HepG2 (cell line): ENCODE data around the gene NEK7. TPM values are rescaled to one million over a fixed set of nuclear protein-coding genes. Genes with fewer than 3 reads are reported as not detected.

Experiments used
- ATF4 ChIP-seq, 2 experiments: fragments of 450-650 bp in 1 of 2; sonication (generic) in 1 of 2; formaldehyde crosslinking; IDR thresholded peaks; 2 replicates each; pipeline versions ENCODE4 v1.5.0 to v1.8.0; 2020 to 2022; ENCODE audit warnings: mild to moderate bottlenecking in 1 of 2, missing genetic modification reagents in 1 of 2
- CCDC6 ChIP-seq: sonication (generic); formaldehyde crosslinking; IDR thresholded peaks from 2 replicates; pipeline ENCODE4 v1.8.1; 2022; ENCODE audit warnings: mild to moderate bottlenecking, missing genetic modification reagents, moderate library complexity
- HDAC2 ChIP-seq: sonication (generic); formaldehyde crosslinking; IDR thresholded peaks from 2 replicates; pipeline ENCODE4 v1.4.0; 2020; ENCODE audit warnings: missing genetic modification reagents
- HMG20A ChIP-seq: IDR thresholded peaks from 2 replicates; pipeline ENCODE4 v1.6.1; 2016; ENCODE audit warnings: borderline replicate concordance
- JUN ChIP-seq: sonication (generic); formaldehyde crosslinking; IDR thresholded peaks from 2 replicates; pipeline ENCODE4 v1.4.0; 2020; ENCODE audit warnings: mild to moderate bottlenecking, missing genetic modification reagents
- KAT8 ChIP-seq: IDR thresholded peaks from 2 replicates; pipeline ENCODE4 v1.6.1; 2016; ENCODE audit warnings: missing genetic modification reagents, missing compliant biosample characterization
- KLF16 ChIP-seq, 2 experiments: sonication (generic) in 1 of 2; formaldehyde crosslinking in 1 of 2; IDR thresholded peaks; 2 replicates each; pipeline versions ENCODE4 v1.6.1 to v1.8.0; 2016 to 2023; ENCODE audit warnings: missing genetic modification reagents in 2 of 2, missing compliant biosample characterization in 1 of 2
- MED13 ChIP-seq: sonication (generic); formaldehyde crosslinking; IDR thresholded peaks from 2 replicates; pipeline ENCODE4 v1.5.0; 2020; ENCODE audit warnings: missing genetic modification reagents
- NCOA2 ChIP-seq: sonication (generic); formaldehyde crosslinking; IDR thresholded peaks from 2 replicates; pipeline ENCODE4 v1.8.0; 2022; ENCODE audit warnings: inconsistent platforms
- PHF8 ChIP-seq: sonication (generic); formaldehyde crosslinking; IDR thresholded peaks from 2 replicates; pipeline ENCODE4 v1.5.0; 2020; ENCODE audit warnings: missing genetic modification reagents
- SCMH1 ChIP-seq: sonication (generic); formaldehyde crosslinking; IDR thresholded peaks from 2 replicates; pipeline ENCODE4 v1.9.0; 2021; ENCODE audit warnings: missing genetic modification reagents, mild to moderate bottlenecking, borderline replicate concordance
- SIX1 ChIP-seq: sonication (generic); formaldehyde crosslinking; IDR thresholded peaks from 2 replicates; pipeline ENCODE4 v1.4.0; 2020; ENCODE audit warnings: missing genetic modification reagents, borderline replicate concordance
- TARDBP ChIP-seq: sonication (generic); formaldehyde crosslinking; IDR thresholded peaks from 2 replicates; pipeline ENCODE4 v1.8.0; 2022; ENCODE audit warnings: mild to moderate bottlenecking, missing genetic modification reagents
- TCF7L2 ChIP-seq: IDR thresholded peaks from 2 replicates; pipeline ENCODE4 v1.6.1; 2011; ENCODE audit warnings: mild to moderate bottlenecking, low read depth, low read length, moderate library complexity
- ZC3H13 ChIP-seq: sonication (generic); formaldehyde crosslinking; IDR thresholded peaks from 2 replicates; pipeline ENCODE4 v1.8.1; 2023; ENCODE audit warnings: mild to moderate bottlenecking, missing genetic modification reagents, moderate library complexity
- ZFAT ChIP-seq: sonication (generic); formaldehyde crosslinking; conservative IDR thresholded peaks from 2 replicates; pipeline ENCODE4 v1.8.1; 2023; ENCODE audit warnings: missing genetic modification reagents, inconsistent platforms
- ZMYM3 ChIP-seq: sonication (generic); formaldehyde crosslinking; IDR thresholded peaks from 2 replicates; pipeline ENCODE4 v1.5.1; 2020; ENCODE audit warnings: mild to moderate bottlenecking, missing genetic modification reagents
- ZNF121 ChIP-seq: sonication (generic); formaldehyde crosslinking; IDR thresholded peaks from 2 replicates; pipeline ENCODE4 v1.5.0; 2020; ENCODE audit warnings: mild to moderate bottlenecking, missing genetic modification reagents
- ZNF17 ChIP-seq: sonication (generic); formaldehyde crosslinking; IDR thresholded peaks from 2 replicates; pipeline ENCODE4 v1.5.0; 2020; ENCODE audit warnings: mild to moderate bottlenecking, missing genetic modification reagents
- ZNF343 ChIP-seq: sonication (generic); formaldehyde crosslinking; IDR thresholded peaks from 2 replicates; pipeline ENCODE4 v1.4.0; 2020; ENCODE audit warnings: mild to moderate bottlenecking, missing genetic modification reagents
- ZNF781 ChIP-seq: sonication (generic); formaldehyde crosslinking; IDR thresholded peaks from 2 replicates; pipeline ENCODE4 v1.5.1; 2020; ENCODE audit warnings: borderline replicate concordance, mild to moderate bottlenecking, missing genetic modification reagents; ENCODE audit errors: not compliant biosample characterization
- polyA plus RNA-seq, 8 experiments: library from polyadenylated mRNA; depleted of rRNA in 3 of 8; stranded (reverse) in 7 of 8; unstranded in 1 of 8; fragments of >200 nt; fragmentation: Illumina TruSeq in 4 of 8; extraction: Trizol in 4 of 8; gene quantifications; 2 replicates each; pipeline versions ENCODE4 v1.2.1 to v1.2.3, GENCODE V29; 2011 to 2016; ENCODE audit warnings: low read depth in 4 of 8, missing spikeins in 1 of 8, mixed read lengths in 1 of 8; ENCODE audit not compliant: insufficient read depth in 1 of 8
- total RNA-seq, 5 experiments: library from RNA; depleted of rRNA; stranded (reverse); fragments of >200 nt; fragmentation: Illumina TruSeq; extraction: Trizol; gene quantifications; 2 replicates each; pipeline ENCODE4 v1.2.3, GENCODE V29; 2016; ENCODE audit warnings: low read depth in 1 of 5
- TF ChIP-seq, protein P1 (sequence below): sonication (generic); formaldehyde crosslinking; IDR thresholded peaks from 2 replicates; pipeline ENCODE4 v1.9.0; 2021; ENCODE audit warnings: missing genetic modification reagents, borderline replicate concordance
- TF ChIP-seq, protein P2 (sequence below): sonication (generic); formaldehyde crosslinking; IDR thresholded peaks from 2 replicates; pipeline ENCODE4 v1.5.1; 2020; ENCODE audit warnings: missing genetic modification reagents, mild to moderate bottlenecking, borderline replicate concordance
- TF ChIP-seq, protein P3 (sequence below): sonication (generic); formaldehyde crosslinking; IDR thresholded peaks from 2 replicates; pipeline ENCODE4 v1.4.0; 2020; ENCODE audit warnings: missing genetic modification reagents
- TF ChIP-seq, protein P4 (sequence below): sonication (generic); formaldehyde crosslinking; IDR thresholded peaks from 2 replicates; pipeline ENCODE4 v1.8.1; 2023; ENCODE audit warnings: mild to moderate bottlenecking, missing genetic modification reagents, borderline replicate concordance

The NEK7 gene
- total and polyA plus RNA-seq, 2 of the 13 experiments (the other 11 are each of a cell fraction or from before 2014, with no cell fraction given) = 18.1 to 19.2 TPM

- TF ChIP-seq, protein P1, sequence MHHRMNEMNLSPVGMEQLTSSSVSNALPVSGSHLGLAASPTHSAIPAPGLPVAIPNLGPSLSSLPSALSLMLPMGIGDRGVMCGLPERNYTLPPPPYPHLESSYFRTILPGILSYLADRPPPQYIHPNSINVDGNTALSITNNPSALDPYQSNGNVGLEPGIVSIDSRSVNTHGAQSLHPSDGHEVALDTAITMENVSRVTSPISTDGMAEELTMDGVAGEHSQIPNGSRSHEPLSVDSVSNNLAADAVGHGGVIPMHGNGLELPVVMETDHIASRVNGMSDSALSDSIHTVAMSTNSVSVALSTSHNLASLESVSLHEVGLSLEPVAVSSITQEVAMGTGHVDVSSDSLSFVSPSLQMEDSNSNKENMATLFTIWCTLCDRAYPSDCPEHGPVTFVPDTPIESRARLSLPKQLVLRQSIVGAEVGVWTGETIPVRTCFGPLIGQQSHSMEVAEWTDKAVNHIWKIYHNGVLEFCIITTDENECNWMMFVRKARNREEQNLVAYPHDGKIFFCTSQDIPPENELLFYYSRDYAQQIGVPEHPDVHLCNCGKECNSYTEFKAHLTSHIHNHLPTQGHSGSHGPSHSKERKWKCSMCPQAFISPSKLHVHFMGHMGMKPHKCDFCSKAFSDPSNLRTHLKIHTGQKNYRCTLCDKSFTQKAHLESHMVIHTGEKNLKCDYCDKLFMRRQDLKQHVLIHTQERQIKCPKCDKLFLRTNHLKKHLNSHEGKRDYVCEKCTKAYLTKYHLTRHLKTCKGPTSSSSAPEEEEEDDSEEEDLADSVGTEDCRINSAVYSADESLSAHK (CRISPR knock-in tag) = no peak
- TF ChIP-seq JUN (CRISPR knock-in tag) (no peak), ZFAT (CRISPR knock-in tag) (no peak), TCF7L2 (no peak), TARDBP (CRISPR knock-in tag) (0 out of 2 replicates have a peak, but pooled peaks have one; percentile 47), PHF8 (CRISPR knock-in tag) (no peak), ZNF343 (CRISPR knock-in tag) (no peak), SIX1 (CRISPR knock-in tag) (no peak), HMG20A (peak; percentile 66; the same call in 1 of the 2 replicates), ZC3H13 (CRISPR knock-in tag) (no peak), ZNF781 (CRISPR knock-in tag) (no peak), CCDC6 (CRISPR knock-in tag) (no peak), NCOA2 (CRISPR knock-in tag) (peak; percentile 65), KAT8 (CRISPR knock-in tag) (peak; percentile 38; the same call in 1 of the 2 replicates), ZMYM3 (no peak), SCMH1 (CRISPR knock-in tag) (no peak), ZNF121 (CRISPR knock-in tag) (no peak), MED13 (CRISPR knock-in tag) (no peak), ZNF17 (CRISPR knock-in tag) (no peak), KLF16 (CRISPR knock-in tag; IDR thresholded peaks at IDR 0.05) (0 out of 4 replicates have a peak, but pooled peaks of 1 of the 2 experiments have one; percentile 33), HDAC2 (CRISPR knock-in tag) (peak; percentile 38; the same call in 1 of the 2 replicates), ATF4 (CRISPR knock-in tag; IDR thresholded peaks at IDR 0.05) (no peak)
- TF ChIP-seq, protein P2, sequence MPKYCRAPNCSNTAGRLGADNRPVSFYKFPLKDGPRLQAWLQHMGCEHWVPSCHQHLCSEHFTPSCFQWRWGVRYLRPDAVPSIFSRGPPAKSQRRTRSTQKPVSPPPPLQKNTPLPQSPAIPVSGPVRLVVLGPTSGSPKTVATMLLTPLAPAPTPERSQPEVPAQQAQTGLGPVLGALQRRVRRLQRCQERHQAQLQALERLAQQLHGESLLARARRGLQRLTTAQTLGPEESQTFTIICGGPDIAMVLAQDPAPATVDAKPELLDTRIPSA = no peak
- TF ChIP-seq, protein P3, sequence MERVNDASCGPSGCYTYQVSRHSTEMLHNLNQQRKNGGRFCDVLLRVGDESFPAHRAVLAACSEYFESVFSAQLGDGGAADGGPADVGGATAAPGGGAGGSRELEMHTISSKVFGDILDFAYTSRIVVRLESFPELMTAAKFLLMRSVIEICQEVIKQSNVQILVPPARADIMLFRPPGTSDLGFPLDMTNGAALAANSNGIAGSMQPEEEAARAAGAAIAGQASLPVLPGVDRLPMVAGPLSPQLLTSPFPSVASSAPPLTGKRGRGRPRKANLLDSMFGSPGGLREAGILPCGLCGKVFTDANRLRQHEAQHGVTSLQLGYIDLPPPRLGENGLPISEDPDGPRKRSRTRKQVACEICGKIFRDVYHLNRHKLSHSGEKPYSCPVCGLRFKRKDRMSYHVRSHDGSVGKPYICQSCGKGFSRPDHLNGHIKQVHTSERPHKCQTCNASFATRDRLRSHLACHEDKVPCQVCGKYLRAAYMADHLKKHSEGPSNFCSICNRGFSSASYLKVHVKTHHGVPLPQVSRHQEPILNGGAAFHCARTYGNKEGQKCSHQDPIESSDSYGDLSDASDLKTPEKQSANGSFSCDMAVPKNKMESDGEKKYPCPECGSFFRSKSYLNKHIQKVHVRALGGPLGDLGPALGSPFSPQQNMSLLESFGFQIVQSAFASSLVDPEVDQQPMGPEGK = no peak
- TF ChIP-seq, protein P4, sequence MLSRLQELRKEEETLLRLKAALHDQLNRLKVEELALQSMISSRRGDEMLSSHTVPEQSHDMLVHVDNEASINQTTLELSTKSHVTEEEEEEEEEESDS = no peak
Measured at GRCh38 chr1:198162091-198162767, 5.4 kb downstream of the NEK7 start (continued).
